ENCODE measurements around the gene HMCN2.

The HMCN2 gene

GRCh38 chr9:130264414-130265350 is 878 bp upstream of the HMCN2 start:
- H2AFZ ChIP-seq (ENCODE audit: low read depth, low read length) = no peak overlapping the region
- H2AK5ac ChIP-seq (ENCODE audit: low read length, severe bottlenecking) = no peak overlapping the region
- no peak overlapping the region for H3K4me2 ChIP-seq (ENCODE audit: low read length, poor library complexity, severe bottlenecking)
- peak overlapping the region in 1 of 2 experiments; percentile 67 for H3K23ac ChIP-seq (ENCODE audit: low read length in 2 of 2)
- H3K4me3 ChIP-seq (ENCODE audit: insufficient read depth in 1 of 2, low read depth in 1 of 2, low read length in 2 of 2) = no peak overlapping the region
- peaks cover 82 to 87% of the 10 kb centered on the region in 2 experiments for H3K27me3 ChIP-seq (ENCODE audit: control insufficient read depth in 1 of 2, insufficient read depth in 1 of 2, low read length in 2 of 2)
- no peak overlapping the region for H2BK15ac ChIP-seq (ENCODE audit: low read depth, poor library complexity, severe bottlenecking)
- H3K9ac ChIP-seq (ENCODE audit: low read length) = no peak overlapping the region
- H3K18ac ChIP-seq (ENCODE audit: low read depth in 1 of 2, low read length in 2 of 2) = no peak overlapping the region
- no peak overlapping the region for H3K4ac ChIP-seq (ENCODE audit: low read depth in 1 of 2, low read length in 2 of 2)
- WGBS = 68% methylated on average over 10 of the region's 18 CpGs
- no peak overlapping the region for H2BK120ac ChIP-seq (ENCODE audit: low read depth, low read length)
- H3K79me1 ChIP-seq (replicated peaks; ENCODE audit: low read length, poor library complexity, severe bottlenecking) = no peaks in the 10 kb centered on the region
- no peak overlapping the region for H4K8ac ChIP-seq (ENCODE audit: low read length)
- no peaks in the 10 kb centered on the region for H3K36me3 ChIP-seq (ENCODE audit: control insufficient read depth in 1 of 2, insufficient read depth in 2 of 2, low read depth in 1 of 2, low read length in 2 of 2)
- no peak overlapping the region for H3K27ac ChIP-seq (ENCODE audit: low read length, poor library complexity, severe bottlenecking)
- H2BK12ac ChIP-seq (ENCODE audit: low read length in 2 of 2) = no peak overlapping the region
- peaks cover 26% of the 10 kb centered on the region for H3K4me1 ChIP-seq (ENCODE audit: control insufficient read depth, insufficient read depth, low read depth, low read length)
- DNase-seq = no peak
- no peak overlapping the region for H4K91ac ChIP-seq (ENCODE audit: low read length)
- no peaks in the 10 kb centered on the region for H3K9me3 ChIP-seq (ENCODE audit: control insufficient read depth, low read length)
- H3K14ac ChIP-seq (ENCODE audit: low read length in 2 of 2) = no peak overlapping the region
- H2BK5ac ChIP-seq (ENCODE audit: low read depth, low read length, poor library complexity, severe bottlenecking) = no peak overlapping the region

- H4K8ac ChIP-seq (ENCODE audit: low read length) = no peak overlapping the region
- no peak overlapping the region for H2BK12ac ChIP-seq (ENCODE audit: low read length in 2 of 2)
- H2AK5ac ChIP-seq (ENCODE audit: low read length, severe bottlenecking) = no peak overlapping the region
- H3K4me3 ChIP-seq (ENCODE audit: insufficient read depth in 1 of 2, low read depth in 1 of 2, low read length in 2 of 2) = no peak overlapping the region
- H4K91ac ChIP-seq (ENCODE audit: low read length) = no peak overlapping the region
- no peak overlapping the region for H2BK120ac ChIP-seq (ENCODE audit: low read depth, low read length)
- no peak overlapping the region for H3K18ac ChIP-seq (ENCODE audit: low read depth in 1 of 2, low read length in 2 of 2)
- no peak overlapping the region for H3K27ac ChIP-seq (ENCODE audit: low read length, poor library complexity, severe bottlenecking)
- H3K36me3 ChIP-seq (ENCODE audit: control insufficient read depth in 1 of 2, insufficient read depth in 2 of 2, low read depth in 1 of 2, low read length in 2 of 2) = no peaks in the 10 kb centered on the region
- H3K27me3 ChIP-seq (ENCODE audit: control insufficient read depth in 1 of 2, insufficient read depth in 1 of 2, low read length in 2 of 2) = peaks cover 77 to 88% of the 10 kb centered on the region in 2 experiments
- H3K9ac ChIP-seq (ENCODE audit: low read length) = no peak overlapping the region
- DNase-seq = no peak
- H3K79me1 ChIP-seq (replicated peaks; ENCODE audit: low read length, poor library complexity, severe bottlenecking) = no peaks in the 10 kb centered on the region
- H3K4me2 ChIP-seq (ENCODE audit: low read length, poor library complexity, severe bottlenecking) = no peak overlapping the region
- H3K23ac ChIP-seq (ENCODE audit: low read length in 2 of 2) = no peak overlapping the region
- no peak overlapping the region for H2BK15ac ChIP-seq (ENCODE audit: low read depth, poor library complexity, severe bottlenecking)
- no peak overlapping the region for H3K4ac ChIP-seq (ENCODE audit: low read depth in 1 of 2, low read length in 2 of 2)
- no peak overlapping the region for H2BK5ac ChIP-seq (ENCODE audit: low read depth, low read length, poor library complexity, severe bottlenecking)
- no peaks in the 10 kb centered on the region for H3K9me3 ChIP-seq (ENCODE audit: control insufficient read depth, low read length)
- H3K4me1 ChIP-seq (ENCODE audit: control insufficient read depth, insufficient read depth, low read depth, low read length) = peaks cover 26% of the 10 kb centered on the region
- no peak overlapping the region for H2AFZ ChIP-seq (ENCODE audit: low read depth, low read length)
- H3K14ac ChIP-seq (ENCODE audit: low read length in 2 of 2) = no peak overlapping the region
- 28% methylated on average over 40 of the region's 41 CpGs for WGBS
These were observed 907 bp downstream of the HMCN2 start for GRCh38 chr9:130266236-130267098.

- peaks cover 26% of the 10 kb centered on the region for H3K4me1 ChIP-seq (ENCODE audit: control insufficient read depth, insufficient read depth, low read depth, low read length)
- no peak overlapping the region for H3K9ac ChIP-seq (ENCODE audit: low read length)
- H4K8ac ChIP-seq (ENCODE audit: low read length) = no peak overlapping the region
- no peak overlapping the region for H2BK12ac ChIP-seq (ENCODE audit: low read length in 2 of 2)
- no peak overlapping the region for H3K14ac ChIP-seq (ENCODE audit: low read length in 2 of 2)
- H3K23ac ChIP-seq (ENCODE audit: low read length in 2 of 2) = no peak overlapping the region
- no peaks in the 10 kb centered on the region for H3K9me3 ChIP-seq (ENCODE audit: control insufficient read depth, low read length)
- WGBS = 95% methylated on average over 5 of the region's 5 CpGs
- H2AK5ac ChIP-seq (ENCODE audit: low read length, severe bottlenecking) = no peak overlapping the region
- no peak overlapping the region for H2BK15ac ChIP-seq (ENCODE audit: low read depth, poor library complexity, severe bottlenecking)
- peaks cover 64 to 79% of the 10 kb centered on the region in 2 experiments for H3K27me3 ChIP-seq (ENCODE audit: control insufficient read depth in 1 of 2, insufficient read depth in 1 of 2, low read length in 2 of 2)
- no peak overlapping the region for H3K27ac ChIP-seq (ENCODE audit: low read length, poor library complexity, severe bottlenecking)
- no peak overlapping the region for H2BK120ac ChIP-seq (ENCODE audit: low read depth, low read length)
- H3K36me3 ChIP-seq (ENCODE audit: control insufficient read depth in 1 of 2, insufficient read depth in 2 of 2, low read depth in 1 of 2, low read length in 2 of 2) = no peaks in the 10 kb centered on the region
- no peaks in the 10 kb centered on the region for H3K79me1 ChIP-seq (replicated peaks; ENCODE audit: low read length, poor library complexity, severe bottlenecking)
- no peak overlapping the region for H3K4ac ChIP-seq (ENCODE audit: low read depth in 1 of 2, low read length in 2 of 2)
- H3K4me2 ChIP-seq (ENCODE audit: low read length, poor library complexity, severe bottlenecking) = no peak overlapping the region
- H2BK5ac ChIP-seq (ENCODE audit: low read depth, low read length, poor library complexity, severe bottlenecking) = no peak overlapping the region
- DNase-seq = no peak
- H2AFZ ChIP-seq (ENCODE audit: low read depth, low read length) = no peak overlapping the region
- no peak overlapping the region for H3K18ac ChIP-seq (ENCODE audit: low read depth in 1 of 2, low read length in 2 of 2)
- no peak overlapping the region for H4K91ac ChIP-seq (ENCODE audit: low read length)
- no peak overlapping the region for H3K4me3 ChIP-seq (ENCODE audit: insufficient read depth in 1 of 2, low read depth in 1 of 2, low read length in 2 of 2)
These were observed 2.4 kb downstream of the HMCN2 start for GRCh38 chr9:130267930-130268329.

All from mesenchymal stem cell (in vitro differentiated cells and primary cell).